Measurements from ENCODE around the gene CCR1. TPM values are rescaled to one million over a fixed set of nuclear protein-coding genes. Genes with fewer than 3 reads are reported as not detected.

Gene CCR1
- polyA plus RNA-seq, 1 donor from 2014 or later, result not detected

DNA sequence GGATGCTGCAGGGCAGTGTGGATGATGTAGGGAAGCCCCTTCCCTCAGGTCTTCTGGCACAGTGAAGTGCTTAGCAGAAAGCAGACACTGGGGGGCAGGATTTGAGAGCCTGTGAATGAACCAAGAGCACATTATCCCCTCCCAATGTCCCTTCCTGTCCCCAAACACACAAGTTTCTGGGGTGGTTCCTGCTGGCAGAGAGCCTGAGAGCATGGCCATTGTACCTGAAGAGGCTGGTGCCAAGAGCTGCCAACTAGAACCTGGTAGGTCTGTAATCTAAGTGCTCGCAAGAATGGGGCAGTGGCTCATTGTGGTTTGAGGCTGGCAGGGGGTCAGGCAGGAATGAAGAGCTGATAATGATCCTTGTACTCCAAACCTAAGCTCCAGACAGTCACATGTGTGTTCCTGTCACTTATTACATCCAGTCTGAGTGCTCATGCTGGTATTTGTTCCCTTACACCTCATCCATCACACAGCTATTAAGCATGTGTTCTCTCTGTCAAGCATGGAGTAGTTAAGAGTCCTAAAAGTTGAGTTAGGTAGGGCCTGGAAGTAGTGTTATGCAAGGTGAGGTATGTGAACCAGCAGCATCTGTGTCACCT is 6.7 kb upstream of the CCR1 start:
- TF ChIP-seq EZH2 (IDR thresholded peaks at IDR 0.05; ENCODE audit: borderline replicate concordance, insufficient read depth, low read length, poor library complexity, severe bottlenecking), result no peak
- TF ChIP-seq SMC3 (conservative IDR thresholded peaks at IDR 0.05; ENCODE audit: poor library complexity), result no peak
- TF ChIP-seq EP300 (conservative IDR thresholded peaks at IDR 0.05; ENCODE audit: poor library complexity, severe bottlenecking), result no peak
- no peak for TF ChIP-seq POLR2AphosphoS5 (IDR thresholded peaks at IDR 0.05)
- no peak for TF ChIP-seq TAF1 (IDR thresholded peaks at IDR 0.05; ENCODE audit: low read depth)
- TF ChIP-seq RAD21 (conservative IDR thresholded peaks at IDR 0.05), result no peak
- TF ChIP-seq MXI1 (conservative IDR thresholded peaks at IDR 0.05; ENCODE audit: poor library complexity, severe bottlenecking), result no peak
- TF ChIP-seq, protein P1, sequence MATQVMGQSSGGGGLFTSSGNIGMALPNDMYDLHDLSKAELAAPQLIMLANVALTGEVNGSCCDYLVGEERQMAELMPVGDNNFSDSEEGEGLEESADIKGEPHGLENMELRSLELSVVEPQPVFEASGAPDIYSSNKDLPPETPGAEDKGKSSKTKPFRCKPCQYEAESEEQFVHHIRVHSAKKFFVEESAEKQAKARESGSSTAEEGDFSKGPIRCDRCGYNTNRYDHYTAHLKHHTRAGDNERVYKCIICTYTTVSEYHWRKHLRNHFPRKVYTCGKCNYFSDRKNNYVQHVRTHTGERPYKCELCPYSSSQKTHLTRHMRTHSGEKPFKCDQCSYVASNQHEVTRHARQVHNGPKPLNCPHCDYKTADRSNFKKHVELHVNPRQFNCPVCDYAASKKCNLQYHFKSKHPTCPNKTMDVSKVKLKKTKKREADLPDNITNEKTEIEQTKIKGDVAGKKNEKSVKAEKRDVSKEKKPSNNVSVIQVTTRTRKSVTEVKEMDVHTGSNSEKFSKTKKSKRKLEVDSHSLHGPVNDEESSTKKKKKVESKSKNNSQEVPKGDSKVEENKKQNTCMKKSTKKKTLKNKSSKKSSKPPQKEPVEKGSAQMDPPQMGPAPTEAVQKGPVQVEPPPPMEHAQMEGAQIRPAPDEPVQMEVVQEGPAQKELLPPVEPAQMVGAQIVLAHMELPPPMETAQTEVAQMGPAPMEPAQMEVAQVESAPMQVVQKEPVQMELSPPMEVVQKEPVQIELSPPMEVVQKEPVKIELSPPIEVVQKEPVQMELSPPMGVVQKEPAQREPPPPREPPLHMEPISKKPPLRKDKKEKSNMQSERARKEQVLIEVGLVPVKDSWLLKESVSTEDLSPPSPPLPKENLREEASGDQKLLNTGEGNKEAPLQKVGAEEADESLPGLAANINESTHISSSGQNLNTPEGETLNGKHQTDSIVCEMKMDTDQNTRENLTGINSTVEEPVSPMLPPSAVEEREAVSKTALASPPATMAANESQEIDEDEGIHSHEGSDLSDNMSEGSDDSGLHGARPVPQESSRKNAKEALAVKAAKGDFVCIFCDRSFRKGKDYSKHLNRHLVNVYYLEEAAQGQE (IDR thresholded peaks at IDR 0.05; ENCODE audit: borderline replicate concordance), result no peak
- TF ChIP-seq, protein P2, sequence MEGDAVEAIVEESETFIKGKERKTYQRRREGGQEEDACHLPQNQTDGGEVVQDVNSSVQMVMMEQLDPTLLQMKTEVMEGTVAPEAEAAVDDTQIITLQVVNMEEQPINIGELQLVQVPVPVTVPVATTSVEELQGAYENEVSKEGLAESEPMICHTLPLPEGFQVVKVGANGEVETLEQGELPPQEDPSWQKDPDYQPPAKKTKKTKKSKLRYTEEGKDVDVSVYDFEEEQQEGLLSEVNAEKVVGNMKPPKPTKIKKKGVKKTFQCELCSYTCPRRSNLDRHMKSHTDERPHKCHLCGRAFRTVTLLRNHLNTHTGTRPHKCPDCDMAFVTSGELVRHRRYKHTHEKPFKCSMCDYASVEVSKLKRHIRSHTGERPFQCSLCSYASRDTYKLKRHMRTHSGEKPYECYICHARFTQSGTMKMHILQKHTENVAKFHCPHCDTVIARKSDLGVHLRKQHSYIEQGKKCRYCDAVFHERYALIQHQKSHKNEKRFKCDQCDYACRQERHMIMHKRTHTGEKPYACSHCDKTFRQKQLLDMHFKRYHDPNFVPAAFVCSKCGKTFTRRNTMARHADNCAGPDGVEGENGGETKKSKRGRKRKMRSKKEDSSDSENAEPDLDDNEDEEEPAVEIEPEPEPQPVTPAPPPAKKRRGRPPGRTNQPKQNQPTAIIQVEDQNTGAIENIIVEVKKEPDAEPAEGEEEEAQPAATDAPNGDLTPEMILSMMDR (IDR thresholded peaks at IDR 0.05; ENCODE audit: poor library complexity, severe bottlenecking), result no peak
- no peaks in the 10 kb centered on the region for H3K27me3 ChIP-seq (ENCODE audit: insufficient read depth, low read depth, low read length)
- H2AFZ ChIP-seq (ENCODE audit: low read depth, low read length), result no peak overlapping the region
- H3K27ac ChIP-seq (ENCODE audit: low read length), result no peak overlapping the region
- H4K20me1 ChIP-seq (ENCODE audit: insufficient read depth), result no peaks in the 10 kb centered on the region
- H3K9me2 ChIP-seq (ENCODE audit: insufficient read depth, low read length), result no peaks in the 10 kb centered on the region
- no peaks in the 10 kb centered on the region for H3F3A ChIP-seq (ENCODE audit: insufficient read depth, low read length, poor library complexity, severe bottlenecking)
- no peak overlapping the region for H3K4me3 ChIP-seq (ENCODE audit: low read length)
- no peak overlapping the region for H3K4me2 ChIP-seq (ENCODE audit: low read length)
- H3K9ac ChIP-seq (ENCODE audit: low read length), result no peak overlapping the region
- no peaks in the 10 kb centered on the region for H3K9me3 ChIP-seq (ENCODE audit: low read length)
- H3K79me2 ChIP-seq (replicated peaks; ENCODE audit: insufficient read depth, low read length), result no peaks in the 10 kb centered on the region
- no peaks in the 10 kb centered on the region for H3K36me3 ChIP-seq (ENCODE audit: insufficient read depth, low read length)

DNA sequence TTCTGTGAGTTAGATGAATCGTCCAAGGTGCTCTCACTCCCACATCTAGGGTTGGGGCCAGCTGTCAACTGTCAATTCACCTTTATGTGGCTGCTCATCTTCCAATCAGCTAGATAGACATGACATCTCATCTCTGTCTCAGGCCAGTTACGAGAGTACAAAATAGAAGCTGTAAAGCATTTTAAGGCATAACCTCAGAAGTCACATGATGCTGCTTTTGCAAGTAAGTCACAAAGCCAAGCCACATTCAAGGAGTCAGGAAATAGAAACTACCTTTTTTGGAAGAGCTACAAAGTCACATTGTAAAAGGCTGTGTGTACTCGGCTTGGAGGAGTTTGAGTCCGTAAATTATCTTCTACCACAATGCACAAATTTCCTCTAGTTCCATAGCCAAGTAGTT is 5.1 kb upstream of the CCR1 start:
- Histone ChIP-seq H3K36me3 (ENCODE audit: insufficient read depth, low read length) (no peaks in the 10 kb centered on the region), H3K27ac (ENCODE audit: low read length) (no peak overlapping the region), H3K79me2 (replicated peaks; ENCODE audit: insufficient read depth, low read length) (no peaks in the 10 kb centered on the region), H2AFZ (ENCODE audit: low read depth, low read length) (no peak overlapping the region), H3K9ac (ENCODE audit: low read length) (no peak overlapping the region), H3F3A (ENCODE audit: insufficient read depth, low read length, poor library complexity, severe bottlenecking) (no peaks in the 10 kb centered on the region), H3K9me2 (ENCODE audit: insufficient read depth, low read length) (no peaks in the 10 kb centered on the region), H4K20me1 (ENCODE audit: insufficient read depth) (no peaks in the 10 kb centered on the region), H3K4me3 (ENCODE audit: low read length) (no peak overlapping the region), H3K27me3 (ENCODE audit: insufficient read depth, low read depth, low read length) (no peaks in the 10 kb centered on the region), H3K9me3 (ENCODE audit: low read length) (no peaks in the 10 kb centered on the region), H3K4me2 (ENCODE audit: low read length) (no peak overlapping the region)
- TF ChIP-seq, protein P1 (IDR thresholded peaks at IDR 0.05; ENCODE audit: borderline replicate concordance), result no peak
- no peak for TF ChIP-seq SMC3 (conservative IDR thresholded peaks at IDR 0.05; ENCODE audit: poor library complexity)
- TF ChIP-seq, protein P2 (IDR thresholded peaks at IDR 0.05; ENCODE audit: poor library complexity, severe bottlenecking), result no peak
- no peak for TF ChIP-seq POLR2AphosphoS5 (IDR thresholded peaks at IDR 0.05)
- TF ChIP-seq EP300 (conservative IDR thresholded peaks at IDR 0.05; ENCODE audit: poor library complexity, severe bottlenecking), result no peak
- TF ChIP-seq MXI1 (conservative IDR thresholded peaks at IDR 0.05; ENCODE audit: poor library complexity, severe bottlenecking), result no peak
- TF ChIP-seq RAD21 (conservative IDR thresholded peaks at IDR 0.05), result no peak
- no peak for TF ChIP-seq TAF1 (IDR thresholded peaks at IDR 0.05; ENCODE audit: low read depth)
- TF ChIP-seq EZH2 (IDR thresholded peaks at IDR 0.05; ENCODE audit: borderline replicate concordance, insufficient read depth, low read length, poor library complexity, severe bottlenecking), result no peak
